Activated CD4-positive, alpha-beta memory T cell treated with anti-CD3 and anti-CD28 coated beads, Interleukin-2, amount 10 ng/mL, durations not matched to agents 7 days and 5 days (primary cell): ENCODE measurements around the gene MTRF1. TPM values are rescaled to one million over a fixed set of nuclear protein-coding genes. Genes with fewer than 3 reads are reported as not detected.

Experiments used
- CTCF ChIA-PET: fragments of 350-600 bp; sonication (Branson Sonifier 250); formaldehyde crosslinking; loops from one replicate; lab custom pipeline; 2021; ENCODE audit warnings: antibody characterized with exemption, inconsistent platforms; lab: Charles Lee
- POLR2A ChIA-PET: fragments of 350-600 bp; sonication (Branson Sonifier 250); formaldehyde crosslinking; loops from one replicate; lab custom pipeline; 2021; ENCODE audit warnings: antibody characterized with exemption; lab: Charles Lee
- DNase-seq: peaks from one replicate; pipeline ENCODE4 v3.0.0-alpha.2; 2020
- H3K27ac Mint-ChIP-seq: one replicate; pipeline ENCODE4 v1.8.0; 2021; ENCODE audit warnings: mild to moderate bottlenecking, mixed read lengths
- H3K27me3 Mint-ChIP-seq: one replicate; pipeline ENCODE4 v1.8.0; 2021; ENCODE audit warnings: mixed read lengths
- H3K36me3 Mint-ChIP-seq: one replicate; pipeline ENCODE4 v1.8.0; 2021; ENCODE audit warnings: low read depth, mixed read lengths
- H3K4me1 Mint-ChIP-seq: one replicate; pipeline ENCODE4 v1.8.0; 2021; ENCODE audit warnings: mixed read lengths
- H3K4me3 Mint-ChIP-seq: one replicate; pipeline ENCODE4 v1.8.0; 2021; ENCODE audit warnings: mild to moderate bottlenecking, mixed read lengths
- H3K9me3 Mint-ChIP-seq: one replicate; pipeline ENCODE4 v1.8.0; 2021; ENCODE audit warnings: mixed read lengths
- total RNA-seq, 2 experiments: library from RNA; stranded (reverse); gene quantifications; one replicate each; pipeline ENCODE4 v1.2.3, GENCODE V29; 2021

The MTRF1 gene
- total RNA-seq, 2 experiments from 2014 or later: 17.9 to 20.0 TPM

- H3K27ac Mint-ChIP-seq: no peak overlapping the region
- CTCF ChIA-PET: interaction anchor here (1.0 to 1.8 kb wide), 2 partner anchors 9 to 11 kb away, joined by 4 read pairs; no protein-coding TSS in a partner anchor
- no peaks in the 10 kb centered on the region for H3K4me1 Mint-ChIP-seq
- POLR2A ChIA-PET: no interaction called here
- peaks cover 38% of the 10 kb centered on the region for H3K36me3 Mint-ChIP-seq
- no peaks in the 10 kb centered on the region for H3K9me3 Mint-ChIP-seq
- DNase-seq: no peak
- no peak overlapping the region for H3K4me3 Mint-ChIP-seq
- H3K27me3 Mint-ChIP-seq: no peaks in the 10 kb centered on the region
Observed at GRCh38 chr13:41231786-41232185, 31.6 kb downstream of the MTRF1 start.

DNA sequence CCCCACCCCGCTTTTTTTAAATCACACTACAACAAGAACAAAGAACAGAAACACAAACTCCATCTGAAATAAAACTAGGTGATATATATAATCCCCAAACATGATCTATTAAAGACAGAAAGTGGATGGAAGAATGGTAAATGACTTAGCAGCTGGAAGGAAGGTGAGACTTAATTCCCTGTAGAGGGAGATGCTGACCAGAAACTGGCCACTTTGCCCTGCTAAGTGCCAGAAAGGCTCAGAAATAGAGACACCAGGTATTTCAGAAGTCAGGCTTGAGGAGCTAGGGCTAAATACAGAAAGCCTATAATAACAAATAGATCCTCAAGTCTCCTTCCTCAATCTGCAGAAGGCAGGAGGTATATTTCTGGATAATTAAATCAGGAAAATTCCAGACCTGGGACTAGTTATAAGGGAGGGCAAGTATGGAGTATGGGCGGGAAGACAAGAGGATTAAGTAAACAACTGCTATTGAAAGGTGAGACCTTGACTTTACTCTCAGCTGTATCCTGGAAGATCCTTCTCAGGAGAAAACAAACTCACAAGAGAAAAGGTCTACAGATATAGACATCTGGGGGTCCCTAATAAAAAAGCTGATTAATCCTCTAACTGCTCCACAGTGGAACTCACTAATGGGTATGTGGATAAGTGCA lies 32.2 kb downstream of the MTRF1 start:
- H3K4me1 Mint-ChIP-seq: no peaks in the 10 kb centered on the region
- POLR2A ChIA-PET: no interaction called here
- no peak for DNase-seq
- H3K4me3 Mint-ChIP-seq: no peak overlapping the region
- no peak overlapping the region for H3K27ac Mint-ChIP-seq
- peaks cover 38% of the 10 kb centered on the region for H3K36me3 Mint-ChIP-seq
- H3K27me3 Mint-ChIP-seq: no peaks in the 10 kb centered on the region
- CTCF ChIA-PET: interaction anchor here (0.7 to 1.8 kb wide), 2 partner anchors 10 to 157 kb away, joined by 3 to 4 read pairs; no protein-coding TSS in a partner anchor
- H3K9me3 Mint-ChIP-seq: no peaks in the 10 kb centered on the region

- Mint-ChIP-seq H3K4me1 (no peaks in the 10 kb centered on the region), H3K4me3 (no peak overlapping the region), H3K27ac (no peak overlapping the region), H3K9me3 (no peaks in the 10 kb centered on the region), H3K27me3 (no peaks in the 10 kb centered on the region), H3K36me3 (peaks cover 28% of the 10 kb centered on the region)
- DNase-seq: no peak
- ChIA-PET POLR2A (no interaction called here), CTCF (interaction anchor here (1.5 kb wide), 1 partner anchor 9 kb away, joined by 6 read pairs; no protein-coding TSS in a partner anchor)
Observed at GRCh38 chr13:41229356-41229755, 34.0 kb downstream of the MTRF1 start.

DNA sequence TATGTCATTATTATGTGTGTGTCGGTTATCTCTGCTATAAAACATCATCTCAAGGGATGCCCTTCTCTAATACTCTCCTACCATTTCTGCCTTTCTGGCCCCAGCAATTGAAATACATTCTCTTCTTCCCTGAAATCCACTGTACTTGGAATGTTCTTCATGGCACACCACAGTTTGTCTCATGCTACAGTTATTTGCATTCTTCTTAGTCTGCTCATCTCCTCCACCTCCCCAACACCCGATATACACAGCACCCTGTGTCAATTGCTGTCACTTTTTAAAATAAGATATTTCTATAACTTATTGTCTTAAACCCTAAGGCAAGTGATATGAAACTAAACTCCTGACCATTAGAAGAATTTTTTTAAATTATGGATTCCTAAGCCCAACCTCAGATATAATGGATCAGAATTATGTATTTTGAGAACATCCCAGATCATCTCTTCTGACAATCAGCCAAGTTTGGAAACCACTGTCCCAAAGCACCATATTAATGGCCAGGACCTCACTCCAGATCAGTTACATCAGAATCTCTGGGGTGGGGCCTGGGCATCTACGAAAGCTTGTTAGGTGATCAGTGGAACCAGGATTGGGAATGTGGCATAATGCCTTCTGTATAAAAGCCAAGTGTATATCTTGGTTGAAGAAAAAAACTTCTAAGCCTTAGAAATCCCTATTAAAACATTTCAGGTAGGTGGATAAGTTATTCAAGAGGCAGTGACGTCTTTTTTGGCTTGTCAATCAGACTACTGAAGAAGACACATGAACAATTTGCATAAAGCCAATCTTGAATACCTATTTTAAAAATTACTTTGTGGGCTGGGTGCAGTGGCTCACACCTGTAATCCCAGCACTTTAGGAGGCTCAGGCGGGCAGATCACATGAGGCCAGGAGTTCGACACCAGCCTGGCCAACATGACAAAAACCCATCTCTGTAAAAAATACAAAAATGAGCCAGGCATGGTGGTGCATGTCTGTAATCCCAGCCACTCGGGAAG lies 39.0 kb downstream of the MTRF1 start:
- H3K9me3 Mint-ChIP-seq: no peaks in the 10 kb centered on the region
- ChIA-PET POLR2A (no interaction called here), CTCF (no interaction called here)
- no peaks in the 10 kb centered on the region for H3K4me1 Mint-ChIP-seq
- no peak for DNase-seq
- no peak overlapping the region for H3K27ac Mint-ChIP-seq
- H3K4me3 Mint-ChIP-seq: no peak overlapping the region
- H3K27me3 Mint-ChIP-seq: no peaks in the 10 kb centered on the region
- H3K36me3 Mint-ChIP-seq: peaks cover 6% of the 10 kb centered on the region

GRCh38 chr13:41222259-41222852 lies 41.0 kb downstream of the MTRF1 start:
- no peak overlapping the region for H3K27ac Mint-ChIP-seq
- no peaks in the 10 kb centered on the region for H3K9me3 Mint-ChIP-seq
- peaks cover 2% of the 10 kb centered on the region for H3K4me1 Mint-ChIP-seq
- no peaks in the 10 kb centered on the region for H3K27me3 Mint-ChIP-seq
- ChIA-PET CTCF (interaction anchor here (0.6 to 1.2 kb wide), 12 partner anchors 10 to 728 kb away, joined by 3 to 11 read pairs (median 4); partner anchors contain the start of genes KBTBD7 and WBP4), POLR2A (no interaction called here)
- peaks cover 3% of the 10 kb centered on the region for H3K36me3 Mint-ChIP-seq
- peak; percentile 52 for DNase-seq
- H3K4me3 Mint-ChIP-seq: no peak overlapping the region

- Mint-ChIP-seq H3K4me3 (no peak overlapping the region), H3K4me1 (peaks cover 2% of the 10 kb centered on the region), H3K36me3 (peaks cover 3% of the 10 kb centered on the region), H3K9me3 (no peaks in the 10 kb centered on the region), H3K27ac (no peak overlapping the region), H3K27me3 (no peaks in the 10 kb centered on the region)
- no peak for DNase-seq
- CTCF ChIA-PET: interaction anchor here (0.7 to 2.4 kb wide), 7 partner anchors 9 to 166 kb away, joined by 3 to 6 read pairs (median 4); no protein-coding TSS in a partner anchor
- POLR2A ChIA-PET: no interaction called here
Observed at GRCh38 chr13:41220401-41220800, 43.0 kb downstream of the MTRF1 start.

DNA sequence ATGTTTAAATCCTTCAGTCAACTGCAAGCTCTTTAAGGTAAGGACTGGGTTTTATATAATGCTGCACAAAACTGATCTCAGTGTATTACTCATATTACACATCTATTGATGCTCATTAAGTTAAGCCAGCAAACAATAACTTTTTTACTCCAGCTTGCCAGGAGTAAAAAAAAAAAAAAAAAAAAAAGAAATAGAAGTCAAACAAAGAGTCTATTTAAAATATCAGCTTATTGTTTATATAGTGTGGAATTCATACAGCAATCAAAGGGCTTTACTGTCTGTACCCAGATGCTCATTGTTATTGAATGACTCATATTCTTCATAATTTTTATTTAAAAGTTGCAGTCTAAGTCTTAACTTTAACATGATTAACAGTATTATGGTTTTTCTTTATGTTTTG lies 47.2 kb downstream of the MTRF1 start:
- DNase-seq: no peak
- ChIA-PET POLR2A (no interaction called here), CTCF (interaction anchor here (0.7 kb wide), 1 partner anchor 12 kb away, joined by 5 read pairs; no protein-coding TSS in a partner anchor)
- H3K27ac Mint-ChIP-seq: no peak overlapping the region
- no peak overlapping the region for H3K4me3 Mint-ChIP-seq
- peaks cover 11% of the 10 kb centered on the region for H3K36me3 Mint-ChIP-seq
- H3K4me1 Mint-ChIP-seq: peaks cover 2% of the 10 kb centered on the region
- peaks cover 2% of the 10 kb centered on the region for H3K9me3 Mint-ChIP-seq
- H3K27me3 Mint-ChIP-seq: no peaks in the 10 kb centered on the region

DNA sequence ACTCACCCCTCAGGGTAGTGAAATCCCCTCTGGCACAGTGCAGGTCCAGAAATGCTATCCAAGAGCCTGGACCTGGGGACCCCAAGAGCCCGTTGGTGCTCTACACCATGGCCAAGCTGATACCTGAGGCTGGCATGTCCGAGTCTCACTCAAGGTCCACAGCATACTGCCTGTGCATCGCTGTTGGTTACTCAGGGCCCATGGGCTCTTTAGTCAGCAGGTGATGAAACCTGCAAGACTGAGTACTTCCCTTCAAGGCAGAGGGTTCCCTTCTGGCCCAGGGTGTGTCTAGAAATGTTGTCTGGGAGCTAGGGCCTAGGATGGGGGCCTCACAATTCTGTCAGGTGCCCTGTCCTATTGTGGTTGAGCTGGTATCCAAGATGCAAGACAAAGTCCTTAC lies 49.5 kb downstream of the MTRF1 start:
- Mint-ChIP-seq H3K4me1 (peaks cover 2% of the 10 kb centered on the region), H3K36me3 (peaks cover 11% of the 10 kb centered on the region), H3K9me3 (peaks cover 3% of the 10 kb centered on the region), H3K27me3 (no peaks in the 10 kb centered on the region), H3K27ac (no peak overlapping the region), H3K4me3 (no peak overlapping the region)
- POLR2A ChIA-PET: no interaction called here
- DNase-seq: no peak
- CTCF ChIA-PET: no interaction called here

- POLR2A ChIA-PET: no interaction called here
- H3K27ac Mint-ChIP-seq: no peak overlapping the region
- no peak for DNase-seq
- peaks cover under 1% of the 10 kb centered on the region for H3K4me1 Mint-ChIP-seq
- no peak overlapping the region for H3K4me3 Mint-ChIP-seq
- H3K27me3 Mint-ChIP-seq: no peaks in the 10 kb centered on the region
- CTCF ChIA-PET: no interaction called here
- H3K36me3 Mint-ChIP-seq: peaks cover 11% of the 10 kb centered on the region
- H3K9me3 Mint-ChIP-seq: peaks cover 3% of the 10 kb centered on the region
Observed at GRCh38 chr13:41213316-41213715, 50.1 kb downstream of the MTRF1 start.

- Mint-ChIP-seq H3K4me3 (no peak overlapping the region), H3K27ac (no peak overlapping the region), H3K36me3 (peaks cover 11% of the 10 kb centered on the region), H3K4me1 (no peaks in the 10 kb centered on the region), H3K9me3 (peaks cover 3% of the 10 kb centered on the region), H3K27me3 (no peaks in the 10 kb centered on the region)
- ChIA-PET CTCF (no interaction called here), POLR2A (no interaction called here)
- DNase-seq: no peak
Observed at GRCh38 chr13:41212881-41213280, 50.5 kb downstream of the MTRF1 start.

GRCh38 chr13:41211062-41211461 lies 52.3 kb downstream of the MTRF1 start:
- Mint-ChIP-seq H3K4me3 (no peak overlapping the region), H3K4me1 (no peaks in the 10 kb centered on the region), H3K36me3 (peaks cover 9% of the 10 kb centered on the region), H3K9me3 (peaks cover 3% of the 10 kb centered on the region), H3K27ac (no peak overlapping the region), H3K27me3 (no peaks in the 10 kb centered on the region)
- ChIA-PET POLR2A (no interaction called here), CTCF (no interaction called here)
- DNase-seq: no peak

DNA sequence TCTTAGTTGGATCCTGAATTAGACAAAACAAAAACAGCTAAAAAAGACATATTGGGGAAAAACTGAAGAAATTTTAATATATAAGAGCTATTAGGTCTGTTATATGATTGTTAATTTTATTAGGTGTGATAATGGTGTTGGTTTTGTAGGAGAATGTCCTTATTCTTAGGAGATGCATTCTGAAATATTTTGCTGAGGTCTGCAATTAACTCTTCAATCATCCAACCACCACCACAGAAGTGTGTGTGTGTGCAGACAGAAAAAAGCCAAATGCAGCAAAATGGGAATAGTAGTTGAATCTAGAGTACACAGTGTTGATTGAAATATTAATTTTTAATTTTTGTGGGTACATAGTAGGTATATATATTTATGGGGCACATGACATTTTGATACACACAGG lies 56.9 kb downstream of the MTRF1 start:
- DNase-seq: no peak
- ChIA-PET POLR2A (no interaction called here), CTCF (interaction anchor here (1.3 kb wide), 1 partner anchor 10 kb away, joined by 4 read pairs; no protein-coding TSS in a partner anchor)
- no peaks in the 10 kb centered on the region for H3K27me3 Mint-ChIP-seq
- no peak overlapping the region for H3K4me3 Mint-ChIP-seq
- H3K9me3 Mint-ChIP-seq: peaks cover 3% of the 10 kb centered on the region
- no peaks in the 10 kb centered on the region for H3K36me3 Mint-ChIP-seq
- no peak overlapping the region for H3K27ac Mint-ChIP-seq
- no peaks in the 10 kb centered on the region for H3K4me1 Mint-ChIP-seq
